ENCODE data around the gene CCDC150. TPM values are rescaled to one million over a fixed set of nuclear protein-coding genes. Genes with fewer than 3 reads are reported as not detected.

CCDC150 gene
- total RNA-seq, 2 donors from 2014 or later, result 0.50 to 7.6 TPM

DNA sequence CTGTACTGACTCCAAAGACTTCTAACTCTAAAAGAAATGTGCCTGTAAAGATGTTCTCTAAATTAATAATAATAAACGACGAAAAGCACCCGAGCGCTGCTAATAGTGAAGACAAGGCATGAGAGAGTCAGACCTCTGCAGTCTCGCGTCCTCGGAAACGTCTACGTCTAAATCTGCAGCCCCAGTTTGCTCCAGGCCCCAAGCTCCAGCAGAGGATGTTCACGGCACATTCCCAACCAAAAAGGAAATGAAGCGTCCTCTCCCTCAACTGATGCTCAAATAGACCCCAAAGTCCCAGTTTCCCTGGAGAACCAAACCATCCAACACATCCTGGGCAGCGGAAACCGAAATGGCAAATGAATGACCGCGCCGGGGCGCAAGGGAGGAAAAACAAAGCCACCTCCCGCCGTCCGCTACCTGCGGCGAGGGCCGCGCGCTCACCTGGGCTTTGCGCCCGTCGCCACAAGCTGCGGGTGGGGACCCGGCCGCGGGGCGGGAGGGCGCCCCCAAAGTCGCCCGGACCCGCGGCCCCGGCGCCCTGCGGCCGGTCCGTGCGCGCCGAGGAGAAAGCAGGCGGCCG, 47.1 kb upstream of the CCDC150 start:
- Histone ChIP-seq H3K36me3 (no peaks in the 10 kb centered on the region), H3K27me3 (replicated peaks; ENCODE audit: insufficient read depth) (no peaks in the 10 kb centered on the region), H3K9me3 (no peaks in the 10 kb centered on the region), H3K27ac (no peak overlapping the region), H3K4me1 (replicated peaks) (no peaks in the 10 kb centered on the region), H3K4me3 (peak overlapping the region; percentile 36 to 46)
- TF ChIP-seq, protein P1, sequence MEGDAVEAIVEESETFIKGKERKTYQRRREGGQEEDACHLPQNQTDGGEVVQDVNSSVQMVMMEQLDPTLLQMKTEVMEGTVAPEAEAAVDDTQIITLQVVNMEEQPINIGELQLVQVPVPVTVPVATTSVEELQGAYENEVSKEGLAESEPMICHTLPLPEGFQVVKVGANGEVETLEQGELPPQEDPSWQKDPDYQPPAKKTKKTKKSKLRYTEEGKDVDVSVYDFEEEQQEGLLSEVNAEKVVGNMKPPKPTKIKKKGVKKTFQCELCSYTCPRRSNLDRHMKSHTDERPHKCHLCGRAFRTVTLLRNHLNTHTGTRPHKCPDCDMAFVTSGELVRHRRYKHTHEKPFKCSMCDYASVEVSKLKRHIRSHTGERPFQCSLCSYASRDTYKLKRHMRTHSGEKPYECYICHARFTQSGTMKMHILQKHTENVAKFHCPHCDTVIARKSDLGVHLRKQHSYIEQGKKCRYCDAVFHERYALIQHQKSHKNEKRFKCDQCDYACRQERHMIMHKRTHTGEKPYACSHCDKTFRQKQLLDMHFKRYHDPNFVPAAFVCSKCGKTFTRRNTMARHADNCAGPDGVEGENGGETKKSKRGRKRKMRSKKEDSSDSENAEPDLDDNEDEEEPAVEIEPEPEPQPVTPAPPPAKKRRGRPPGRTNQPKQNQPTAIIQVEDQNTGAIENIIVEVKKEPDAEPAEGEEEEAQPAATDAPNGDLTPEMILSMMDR (IDR thresholded peaks at IDR 0.05), result no peak
- intact Hi-C loops (cut with DNase I), result no loop called here
- DNase-seq (ENCODE audit: low spot score), result peak; percentile 4
- WGBS, result under 1% methylated on average over 48 of the region's 48 CpGs

DNA sequence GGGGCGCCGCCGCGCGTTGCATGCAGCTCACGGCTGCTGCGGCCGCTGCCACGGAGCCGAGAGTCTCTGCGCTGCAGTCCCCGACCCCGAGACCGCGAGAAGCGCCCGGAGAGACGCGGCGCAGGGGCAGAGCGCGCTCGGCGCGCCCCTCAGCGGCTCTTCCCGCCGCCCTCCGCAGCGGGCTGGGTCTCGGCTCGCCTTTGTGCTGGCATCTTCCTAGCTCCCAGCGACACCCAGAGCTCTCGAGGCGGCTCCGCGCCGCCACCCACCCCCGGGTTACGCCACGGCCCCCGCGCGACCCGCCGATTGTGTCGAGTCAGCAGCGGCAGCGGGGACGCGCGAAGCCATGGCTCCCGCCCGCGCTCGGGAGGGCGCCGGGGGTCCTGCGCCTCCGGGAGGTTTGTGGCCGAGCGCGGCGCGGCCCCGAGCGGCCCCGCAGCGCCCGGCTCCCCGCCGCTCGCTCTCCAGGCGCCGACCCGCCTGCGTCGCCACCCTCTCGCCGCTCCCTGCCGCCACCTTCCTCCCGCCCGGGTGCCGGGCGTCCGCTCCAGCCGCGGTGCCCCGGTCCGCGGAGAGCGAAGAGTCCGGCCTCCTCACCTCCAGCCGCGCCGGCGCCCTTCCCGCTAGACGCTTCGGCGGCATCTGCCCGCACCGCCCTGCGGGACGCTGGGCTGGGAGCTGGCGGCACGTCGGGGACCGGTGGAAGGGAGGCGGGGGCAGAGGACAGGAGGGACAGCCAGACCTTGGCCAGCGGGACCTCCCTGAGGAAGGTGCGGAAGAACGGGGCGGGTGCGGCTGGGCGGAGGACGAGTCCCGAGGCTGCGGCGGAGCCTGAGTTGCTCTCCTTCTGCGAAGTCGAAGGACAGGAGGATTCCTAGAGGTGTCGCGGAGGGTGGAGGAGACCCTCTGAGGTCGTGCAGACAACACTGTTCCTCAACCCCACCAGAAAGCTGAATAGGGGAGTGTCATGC, 46.3 kb upstream of the CCDC150 start, which contains the start of gene HECW2:
Gene HECW2, minus strand, starts transcription at position 644 of the 971 bp plus-strand sequence.
- peak within 1 kb of the TSS; percentile 36 to 46 for H3K4me3 ChIP-seq
- no peak within 1 kb of the TSS for H3K27ac ChIP-seq
- TF ChIP-seq POLR2A (IDR thresholded peaks at IDR 0.05) (no peak), POLR2AphosphoS5 (IDR thresholded peaks at IDR 0.05) (no peak)
- TF ChIP-seq, protein P1 (IDR thresholded peaks at IDR 0.05), result no peak
- H3K36me3 ChIP-seq, result no peaks in the 10 kb centered on the region
- H3K9me3 ChIP-seq, result no peaks in the 10 kb centered on the region
- WGBS, result 2% methylated on average over 90 of the region's 125 CpGs
- no peak for DNase-seq (ENCODE audit: low spot score)
- no peaks in the 10 kb centered on the region for H3K27me3 ChIP-seq (replicated peaks; ENCODE audit: insufficient read depth)
- intact Hi-C loops (cut with DNase I), result no loop called here
- no peaks in the 10 kb centered on the region for H3K4me1 ChIP-seq (replicated peaks)

DNA sequence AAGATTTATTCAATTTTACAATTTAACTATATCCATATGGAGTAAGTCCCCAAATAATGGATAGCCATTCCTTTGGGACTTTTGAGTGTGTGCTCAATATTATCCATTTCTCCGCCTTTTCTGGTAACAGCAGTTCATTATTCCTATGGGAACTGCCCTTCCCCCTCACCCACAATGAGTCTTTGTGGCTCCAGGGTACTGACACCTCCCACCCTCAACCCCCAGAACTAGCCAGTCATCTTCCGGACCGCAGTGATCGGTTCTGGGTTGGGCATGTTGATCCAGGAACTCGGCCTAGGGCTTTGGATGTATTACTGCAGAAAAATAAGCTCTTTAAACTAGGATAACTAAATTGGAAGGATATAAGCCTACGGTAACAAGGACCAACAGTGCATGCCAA, 45.4 kb upstream of the CCDC150 start:
- intact Hi-C loops (cut with DNase I), result no loop called here
- no peak for DNase-seq (ENCODE audit: low spot score)
- WGBS, result 91% methylated on average over 6 of the region's 6 CpGs
- Histone ChIP-seq H3K4me1 (replicated peaks) (no peaks in the 10 kb centered on the region), H3K9me3 (no peaks in the 10 kb centered on the region), H3K36me3 (no peaks in the 10 kb centered on the region), H3K27me3 (replicated peaks; ENCODE audit: insufficient read depth) (no peaks in the 10 kb centered on the region), H3K27ac (no peak overlapping the region), H3K4me3 (no peak overlapping the region)
- TF ChIP-seq, protein P1 (IDR thresholded peaks at IDR 0.05), result no peak
- TF ChIP-seq POLR2AphosphoS5 (IDR thresholded peaks at IDR 0.05), result no peak
- TF ChIP-seq POLR2A (IDR thresholded peaks at IDR 0.05), result no peak

DNA sequence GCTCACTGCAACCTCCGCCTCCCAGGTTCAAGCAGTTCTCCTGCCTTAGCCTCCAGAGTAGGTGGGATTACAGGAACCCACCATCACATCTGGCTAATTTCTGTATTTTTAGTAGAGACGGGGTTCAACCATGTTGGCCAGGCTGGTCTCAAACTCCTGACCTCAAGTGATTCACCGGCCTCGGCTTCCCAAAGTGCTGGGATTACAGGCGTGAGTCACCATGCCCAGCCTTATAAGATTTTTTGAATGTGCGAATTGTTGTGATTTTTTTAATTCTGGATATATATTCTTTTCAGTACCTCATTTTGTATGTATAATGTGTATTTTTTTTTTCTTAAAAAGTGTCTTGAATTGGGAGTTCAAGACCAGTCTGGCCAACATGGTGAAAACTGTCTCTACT, 42.0 kb upstream of the CCDC150 start:
- DNase-seq (ENCODE audit: low spot score), result no peak
- H3K4me3 ChIP-seq, result no peak overlapping the region
- 90% methylated on average over 6 of the region's 6 CpGs for WGBS
- no peak for TF ChIP-seq POLR2A (IDR thresholded peaks at IDR 0.05)
- TF ChIP-seq POLR2AphosphoS5 (IDR thresholded peaks at IDR 0.05), result no peak
- TF ChIP-seq, protein P1 (IDR thresholded peaks at IDR 0.05), result no peak
- H3K36me3 ChIP-seq, result no peaks in the 10 kb centered on the region
- H3K27ac ChIP-seq, result no peak overlapping the region
- H3K9me3 ChIP-seq, result no peaks in the 10 kb centered on the region
- no peaks in the 10 kb centered on the region for H3K27me3 ChIP-seq (replicated peaks; ENCODE audit: insufficient read depth)
- H3K4me1 ChIP-seq (replicated peaks), result no peaks in the 10 kb centered on the region
- intact Hi-C loops (cut with DNase I), result no loop called here

Data from prostate gland (tissue), 2 donors.